Endodermal cell (in vitro differentiated cells): ENCODE measurements around the gene SRRM1. TPM values are rescaled to one million over a fixed set of nuclear protein-coding genes. Genes with fewer than 3 reads are reported as not detected.

Source experiments
- DNase-seq: peaks from one replicate; pipeline ENCODE4 v3.0.0-alpha.2; 2017
- H3K27ac ChIP-seq: 2 replicates; pipeline ENCODE4 v1.5.1; 2013; ENCODE audit warnings: mild to moderate bottlenecking, low read depth, low read length, moderate library complexity
- H3K27me3 ChIP-seq: 2 replicates; pipeline ENCODE4 v1.6.1; 2013; ENCODE audit warnings: mild to moderate bottlenecking, low read length, moderate library complexity; ENCODE audit not compliant: insufficient read depth, control insufficient read depth, poor library complexity, severe bottlenecking
- H3K36me3 ChIP-seq: 2 replicates; pipeline ENCODE4 v1.7.0; 2013; ENCODE audit warnings: mild to moderate bottlenecking, low read length, moderate library complexity; ENCODE audit not compliant: control insufficient read depth, insufficient read depth
- H3K4me1 ChIP-seq: one replicate; pipeline ENCODE4 v1.7.0; 2013; ENCODE audit warnings: low read length; ENCODE audit not compliant: control insufficient read depth, insufficient read depth
- H3K4me3 ChIP-seq: 2 replicates; pipeline ENCODE4 v1.5.1; 2013; ENCODE audit warnings: mild to moderate bottlenecking, low read length, moderate library complexity
- H3K9ac ChIP-seq: 2 replicates; pipeline ENCODE4 v1.6.1; 2013; ENCODE audit warnings: mild to moderate bottlenecking, low read length, moderate library complexity; ENCODE audit not compliant: poor library complexity, severe bottlenecking; ENCODE audit errors: extremely low read depth
- H3K9me3 ChIP-seq: 2 replicates; pipeline ENCODE4 v1.6.1; 2013; ENCODE audit warnings: mild to moderate bottlenecking, low read length, moderate library complexity; ENCODE audit not compliant: control insufficient read depth
- H3K27ac Mint-ChIP-seq: 2 replicates; pipeline ENCODE4 v1.8.0; 2020; ENCODE audit warnings: mixed read lengths
- H3K27me3 Mint-ChIP-seq: 2 replicates; pipeline ENCODE4 v1.8.0; 2021; ENCODE audit warnings: mild to moderate bottlenecking, mixed read lengths; ENCODE audit not compliant: insufficient read depth
- H3K36me3 Mint-ChIP-seq: 2 replicates; pipeline ENCODE4 v1.8.0; 2020; ENCODE audit warnings: low read depth, mixed read lengths
- H3K4me1 Mint-ChIP-seq: 2 replicates; pipeline ENCODE4 v1.8.0; 2020; ENCODE audit warnings: mixed read lengths
- H3K4me3 Mint-ChIP-seq: 2 replicates; pipeline ENCODE4 v1.8.0; 2020; ENCODE audit warnings: mild to moderate bottlenecking, moderate library complexity, mixed read lengths
- H3K9me3 Mint-ChIP-seq: 2 replicates; pipeline ENCODE4 v1.8.0; 2020; ENCODE audit warnings: mild to moderate bottlenecking, mixed read lengths
- WGBS, 2 experiments: methylation state at CpG; one replicate each; pipeline versions ENCODE4 v1.1.5 to v1.1.7; 2013; ENCODE audit warnings: missing lambda C conversion rate in 2 of 2, mixed read lengths in 1 of 2; ENCODE audit not compliant: insufficient coverage in 1 of 2, insufficient read length in 1 of 2; 5-methylcytosine and 5-hydroxymethylcytosine counted together
- total RNA-seq, 2 donors: library from RNA; stranded (reverse); fragmentation: NEBNext Ultra II Directional in 1 of 2; extraction: Animal tissue kit (Norgen Biotek cat#: 25700) in 1 of 2; gene quantifications; 2 replicates in 1 of 2; 3 replicates in 1 of 2; pipeline ENCODE4 v1.2.1, GENCODE V29; 2021
- TF ChIP-seq, protein P1 (sequence below): fragments of 200-600 bp; sonication (generic); conservative IDR thresholded peaks from 2 replicates; pipeline ENCODE4 v1.5.0; 2021; ENCODE audit warnings: antibody characterized with exemption, mild to moderate bottlenecking

SRRM1 gene
- total RNA-seq, 2 donors from 2014 or later: 233 to 293 TPM

DNA sequence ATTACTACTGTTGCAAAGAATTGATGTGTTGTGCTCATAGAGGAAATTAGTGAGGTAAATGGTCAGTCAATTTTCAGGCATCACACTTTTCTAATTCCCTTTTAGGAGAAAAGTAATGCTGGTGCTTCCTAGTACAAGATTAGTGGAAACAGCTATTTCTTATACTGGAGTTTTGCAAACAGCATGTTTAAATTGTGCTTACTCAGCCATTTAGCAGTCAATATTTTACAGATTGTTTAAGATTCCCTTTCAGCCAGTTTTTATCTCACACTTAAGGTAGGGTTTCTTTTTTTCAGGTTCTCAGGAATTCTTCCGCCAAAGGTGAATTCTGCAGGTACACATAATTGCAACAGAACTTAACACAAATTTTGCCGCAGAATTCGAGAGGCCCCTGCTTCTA, 10.9 kb downstream of the SRRM1 start:
- no peaks in the 10 kb centered on the region for H3K9me3 ChIP-seq
- 100% methylated on average over 3 of the region's 3 CpGs for WGBS, 2 experiments
- H3K9me3 Mint-ChIP-seq: no peaks in the 10 kb centered on the region
- peak overlapping the region; percentile 2 for H3K27ac Mint-ChIP-seq
- H3K36me3 Mint-ChIP-seq: peaks cover 82% of the 10 kb centered on the region
- H3K4me1 Mint-ChIP-seq: no peaks in the 10 kb centered on the region
- H3K36me3 ChIP-seq: peaks cover 95% of the 10 kb centered on the region
- H3K4me3 Mint-ChIP-seq: no peak overlapping the region
- no peak for DNase-seq
- H3K27ac ChIP-seq: no peak overlapping the region
- no peak overlapping the region for H3K4me3 ChIP-seq
- no peaks in the 10 kb centered on the region for H3K27me3 ChIP-seq
- TF ChIP-seq, protein P1, sequence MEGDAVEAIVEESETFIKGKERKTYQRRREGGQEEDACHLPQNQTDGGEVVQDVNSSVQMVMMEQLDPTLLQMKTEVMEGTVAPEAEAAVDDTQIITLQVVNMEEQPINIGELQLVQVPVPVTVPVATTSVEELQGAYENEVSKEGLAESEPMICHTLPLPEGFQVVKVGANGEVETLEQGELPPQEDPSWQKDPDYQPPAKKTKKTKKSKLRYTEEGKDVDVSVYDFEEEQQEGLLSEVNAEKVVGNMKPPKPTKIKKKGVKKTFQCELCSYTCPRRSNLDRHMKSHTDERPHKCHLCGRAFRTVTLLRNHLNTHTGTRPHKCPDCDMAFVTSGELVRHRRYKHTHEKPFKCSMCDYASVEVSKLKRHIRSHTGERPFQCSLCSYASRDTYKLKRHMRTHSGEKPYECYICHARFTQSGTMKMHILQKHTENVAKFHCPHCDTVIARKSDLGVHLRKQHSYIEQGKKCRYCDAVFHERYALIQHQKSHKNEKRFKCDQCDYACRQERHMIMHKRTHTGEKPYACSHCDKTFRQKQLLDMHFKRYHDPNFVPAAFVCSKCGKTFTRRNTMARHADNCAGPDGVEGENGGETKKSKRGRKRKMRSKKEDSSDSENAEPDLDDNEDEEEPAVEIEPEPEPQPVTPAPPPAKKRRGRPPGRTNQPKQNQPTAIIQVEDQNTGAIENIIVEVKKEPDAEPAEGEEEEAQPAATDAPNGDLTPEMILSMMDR: no peak
- no peaks in the 10 kb centered on the region for H3K4me1 ChIP-seq
- H3K27me3 Mint-ChIP-seq: no peaks in the 10 kb centered on the region
- H3K9ac ChIP-seq: no peak overlapping the region

GRCh38 chr1:24656046-24656445, 12.9 kb downstream of the SRRM1 start:
- H3K27me3 ChIP-seq: no peaks in the 10 kb centered on the region
- H3K4me3 ChIP-seq: no peak overlapping the region
- no peak overlapping the region for H3K27ac ChIP-seq
- H3K4me1 ChIP-seq: no peaks in the 10 kb centered on the region
- peak overlapping the region; percentile 36 for H3K27ac Mint-ChIP-seq
- no peaks in the 10 kb centered on the region for H3K9me3 Mint-ChIP-seq
- H3K9me3 ChIP-seq: no peaks in the 10 kb centered on the region
- H3K4me3 Mint-ChIP-seq: no peak overlapping the region
- H3K27me3 Mint-ChIP-seq: no peaks in the 10 kb centered on the region
- TF ChIP-seq, protein P1: no peak
- H3K36me3 Mint-ChIP-seq: peaks cover 81% of the 10 kb centered on the region
- no peak for DNase-seq
- H3K4me1 Mint-ChIP-seq: no peaks in the 10 kb centered on the region
- H3K9ac ChIP-seq: no peak overlapping the region
- H3K36me3 ChIP-seq: peaks cover 94% of the 10 kb centered on the region
- WGBS, 2 experiments: 88% methylated on average over 1 of the region's 1 CpG; no CpG with 5 or more reads in 1 of the 2 experiments

DNA sequence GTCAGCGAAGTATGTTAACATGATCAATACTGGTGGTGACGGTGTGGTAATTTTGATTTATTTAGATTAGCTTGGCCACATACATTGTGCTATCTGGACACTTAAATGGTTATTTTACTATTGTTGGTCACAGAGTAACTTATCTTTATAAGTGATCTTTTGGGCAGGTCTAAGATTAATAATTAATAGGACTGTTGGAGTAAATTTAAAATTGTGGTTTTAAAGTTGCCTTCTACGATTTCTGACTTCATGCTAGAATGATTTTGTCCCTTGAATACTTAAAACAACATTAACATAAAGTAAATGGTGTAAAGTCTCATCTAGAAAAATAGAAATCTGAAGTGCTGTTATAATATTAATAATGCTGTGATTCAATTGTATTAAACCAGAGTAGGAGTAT, 14.7 kb downstream of the SRRM1 start:
- Mint-ChIP-seq H3K36me3 (peaks cover 84% of the 10 kb centered on the region), H3K4me3 (no peak overlapping the region), H3K27ac (no peak overlapping the region), H3K4me1 (no peaks in the 10 kb centered on the region), H3K9me3 (no peaks in the 10 kb centered on the region), H3K27me3 (no peaks in the 10 kb centered on the region)
- Histone ChIP-seq H3K27me3 (no peaks in the 10 kb centered on the region), H3K27ac (no peak overlapping the region), H3K4me3 (no peak overlapping the region), H3K9ac (no peak overlapping the region), H3K4me1 (no peaks in the 10 kb centered on the region), H3K9me3 (no peaks in the 10 kb centered on the region), H3K36me3 (peaks cover 99% of the 10 kb centered on the region)
- TF ChIP-seq, protein P1: no peak
- WGBS, 2 experiments: 94 to 100% methylated on average over 2 to 3 of the region's 3 CpGs
- no peak for DNase-seq
